Upper lobe of left lung (tissue), 6 donors: ENCODE results near the gene CLIC2. TPM values are rescaled to one million over a fixed set of nuclear protein-coding genes. Genes with fewer than 3 reads are reported as not detected.
A peak's percentile ranks its signal among the peaks of the same experiment; 100 is the strongest.

Experiments used
- ATAC-seq, 2 donors: fragments of 200-7000 bp; cut with Tn5 transposase; one replicate each; pipeline ENCODE4 v1.9.1; 2022; ENCODE audit warnings: mild to moderate bottlenecking in 2 of 2, moderate library complexity in 2 of 2; ENCODE audit not compliant: low FRiP score in 2 of 2
- DNase-seq, 2 donors: peaks; one replicate each; pipeline ENCODE4 v3.0.0-alpha.2; 2019 to 2020
- H3K27ac ChIP-seq, 4 donors: fragments of 200-600 bp; sonication (generic); one replicate each; pipeline ENCODE4 v1.5.1; 2016 to 2019
- H3K27me3 ChIP-seq, 4 donors: fragments of 200-600 bp; sonication (generic); one replicate each; pipeline ENCODE4 v1.5.1; 2017 to 2019
- H3K36me3 ChIP-seq, 4 donors: fragments of 200-600 bp; sonication (generic); one replicate each; pipeline ENCODE4 v1.5.1; 2016 to 2019
- H3K4me1 ChIP-seq, 4 donors: fragments of 200-600 bp; sonication (generic); one replicate each; pipeline ENCODE4 v1.5.1; 2018 to 2019
- H3K4me3 ChIP-seq, 4 donors: fragments of 200-600 bp; sonication (generic); one replicate each; pipeline ENCODE4 v1.5.1; 2017 to 2019; ENCODE audit warnings: mild to moderate bottlenecking in 2 of 4, moderate library complexity in 1 of 4
- H3K9me3 ChIP-seq, 4 donors: fragments of 200-600 bp; sonication (generic); one replicate each; pipeline ENCODE4 v1.5.1; 2018 to 2019
- EP300 ChIP-seq, 4 donors: sonication (generic); formaldehyde crosslinking; IDR thresholded peaks; one replicate each; pipeline ENCODE4 v1.5.1; 2017; ENCODE audit warnings: antibody characterized with exemption in 4 of 4, control low read depth in 2 of 4
- POLR2A ChIP-seq, 4 donors: fragments of 450-650 bp; IDR thresholded peaks; one replicate each; pipeline ENCODE4 v1.5.1; 2016 to 2017; ENCODE audit warnings: antibody characterized with exemption in 4 of 4, mild to moderate bottlenecking in 2 of 4
- POLR2AphosphoS5 ChIP-seq, 2 donors: sonication (generic); formaldehyde crosslinking; IDR thresholded peaks; one replicate each; pipeline ENCODE4 v1.5.1; 2017; ENCODE audit warnings: antibody characterized with exemption in 2 of 2
- WGBS, 2 donors: methylation state at CpG; one replicate each; pipeline ENCODE4 v1.1.5; 2017 to 2018; 5-methylcytosine and 5-hydroxymethylcytosine counted together
- total RNA-seq, 6 donors: library from RNA; depleted of rRNA in 4 of 6; stranded (reverse); fragments of >200 nt in 4 of 6; gene quantifications; one replicate each; pipeline versions ENCODE4 v1.1.0 to v1.2.1, GENCODE V29; 2016 to 2021
- TF ChIP-seq, protein P1 (sequence below), 6 experiments: fragments of 450-650 bp in 4 of 6; fragments of 200-600 bp in 2 of 6; sonication (generic) in 2 of 6; IDR thresholded peaks; one replicate each; pipeline ENCODE4 v1.5.1; 2016 to 2019; ENCODE audit warnings: antibody characterized with exemption in 6 of 6
- donor health status: DM: no; HTN: no; CAD: no; lungs with moderate emphysema.
- donor health status: DM: no; HTN: yes; CAD: no; lungs with severe emphysema.

CLIC2 gene
- total RNA-seq, 6 donors from 2014 or later: 16.8 to 75.2 (median 45.1) TPM

DNA sequence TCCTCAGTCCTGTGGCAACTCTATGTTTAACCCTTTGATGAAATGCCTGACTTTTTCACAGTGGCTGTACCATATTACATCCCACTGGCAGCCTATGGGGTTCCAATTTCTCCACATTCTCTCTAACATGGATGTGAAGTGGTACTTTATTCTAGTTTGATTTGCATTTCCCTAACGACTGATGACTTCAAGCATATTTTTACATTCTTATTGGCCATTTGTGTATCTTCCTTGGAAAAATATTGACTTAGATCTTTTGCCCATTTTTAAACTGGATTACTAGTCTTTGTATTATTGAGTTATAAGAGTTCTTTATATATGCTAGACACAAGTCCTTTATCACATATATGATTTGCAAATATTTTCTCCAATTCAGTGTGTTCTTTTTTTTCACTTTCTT, 68.0 kb downstream of the CLIC2 start:
- no peak overlapping the region for H3K4me3 ChIP-seq
- no peak for ATAC-seq
- H3K4me1 ChIP-seq: peaks cover 0 to 10% (median 0%) of the 10 kb centered on the region in 4 donors
- DNase-seq: no peak
- WGBS, 2 donors: 88 to 90% methylated on average over 1 of the region's 1 CpG
- peaks cover 0 to 3% (median 1%) of the 10 kb centered on the region in 4 donors for H3K9me3 ChIP-seq
- no peaks in the 10 kb centered on the region for H3K36me3 ChIP-seq
- H3K27me3 ChIP-seq: no peaks in the 10 kb centered on the region
- TF ChIP-seq, protein P1, sequence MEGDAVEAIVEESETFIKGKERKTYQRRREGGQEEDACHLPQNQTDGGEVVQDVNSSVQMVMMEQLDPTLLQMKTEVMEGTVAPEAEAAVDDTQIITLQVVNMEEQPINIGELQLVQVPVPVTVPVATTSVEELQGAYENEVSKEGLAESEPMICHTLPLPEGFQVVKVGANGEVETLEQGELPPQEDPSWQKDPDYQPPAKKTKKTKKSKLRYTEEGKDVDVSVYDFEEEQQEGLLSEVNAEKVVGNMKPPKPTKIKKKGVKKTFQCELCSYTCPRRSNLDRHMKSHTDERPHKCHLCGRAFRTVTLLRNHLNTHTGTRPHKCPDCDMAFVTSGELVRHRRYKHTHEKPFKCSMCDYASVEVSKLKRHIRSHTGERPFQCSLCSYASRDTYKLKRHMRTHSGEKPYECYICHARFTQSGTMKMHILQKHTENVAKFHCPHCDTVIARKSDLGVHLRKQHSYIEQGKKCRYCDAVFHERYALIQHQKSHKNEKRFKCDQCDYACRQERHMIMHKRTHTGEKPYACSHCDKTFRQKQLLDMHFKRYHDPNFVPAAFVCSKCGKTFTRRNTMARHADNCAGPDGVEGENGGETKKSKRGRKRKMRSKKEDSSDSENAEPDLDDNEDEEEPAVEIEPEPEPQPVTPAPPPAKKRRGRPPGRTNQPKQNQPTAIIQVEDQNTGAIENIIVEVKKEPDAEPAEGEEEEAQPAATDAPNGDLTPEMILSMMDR (IDR thresholded peaks at IDR 0.05): no peak
- TF ChIP-seq POLR2A (IDR thresholded peaks at IDR 0.05) (no peak), EP300 (IDR thresholded peaks at IDR 0.05) (no peak), POLR2AphosphoS5 (IDR thresholded peaks at IDR 0.05) (no peak)
- no peak overlapping the region for H3K27ac ChIP-seq

DNA sequence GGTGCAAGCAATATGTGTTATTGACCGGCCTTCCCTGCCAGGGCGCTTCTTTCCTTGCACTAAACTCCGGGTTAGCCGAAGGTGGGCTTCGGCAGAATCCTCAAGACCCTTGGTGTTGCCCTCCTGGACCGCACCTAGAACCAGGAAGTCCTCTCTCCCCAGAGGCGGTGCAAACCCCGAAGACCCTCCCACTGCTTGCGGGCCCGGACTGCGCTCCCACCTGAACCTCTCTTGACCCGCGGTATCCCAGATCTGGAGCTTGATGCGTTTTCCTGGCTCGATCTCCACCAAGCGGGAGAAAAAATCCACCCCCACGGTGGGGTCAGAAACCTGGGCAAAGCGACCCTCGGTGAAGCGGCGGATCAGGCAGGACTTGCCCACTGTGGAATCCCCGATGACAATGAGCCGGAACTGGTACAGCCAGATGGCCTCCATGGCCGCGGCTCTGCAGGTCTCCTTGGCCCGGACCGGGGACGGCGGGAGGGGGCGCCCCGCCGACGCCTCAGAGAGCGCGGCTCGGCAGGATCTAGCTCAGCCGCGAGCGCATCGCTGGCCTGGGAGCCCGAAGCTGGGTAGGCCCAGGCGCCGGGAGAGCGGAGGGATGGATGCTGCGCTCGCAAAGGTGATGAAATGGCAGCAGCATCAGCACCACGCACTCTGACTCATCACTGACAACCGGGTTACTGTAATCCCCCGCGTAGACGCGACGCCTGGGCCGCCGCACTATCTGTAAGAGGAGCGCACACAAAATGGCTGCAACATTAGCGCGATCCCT, 70.4 kb downstream of the CLIC2 start, which contains the start of gene RAB39B:
Gene RAB39B, minus strand, starts transcription at position 638 of the 775 bp plus-strand sequence. Its CDS starts 203 bp downstream, at position 435.
- Histone ChIP-seq H3K9me3 (no peaks in the 10 kb centered on the region), H3K27ac (peak within 1 kb of the TSS in 2 of 4 donors; percentile 49 to 59), H3K4me1 (peaks cover 0 to 10% (median 0%) of the 10 kb centered on the region in 4 donors), H3K4me3 (peak within 1 kb of the TSS in 3 of 4 donors; percentile 43 to 53 (median 48)), H3K27me3 (no peaks in the 10 kb centered on the region), H3K36me3 (no peaks in the 10 kb centered on the region)
- DNase-seq (peak; percentile 38 to 86), ATAC-seq (peak; percentile 69 to 86)
- 0 to 32% methylated on average over 8 to 56 of the region's 58 CpGs for WGBS, 2 donors
- TF ChIP-seq, protein P1 (IDR thresholded peaks at IDR 0.05): no peak
- no peak for TF ChIP-seq POLR2A (IDR thresholded peaks at IDR 0.05)
- no peak for TF ChIP-seq POLR2AphosphoS5 (IDR thresholded peaks at IDR 0.05)
- TF ChIP-seq EP300 (IDR thresholded peaks at IDR 0.05): no peak

DNA sequence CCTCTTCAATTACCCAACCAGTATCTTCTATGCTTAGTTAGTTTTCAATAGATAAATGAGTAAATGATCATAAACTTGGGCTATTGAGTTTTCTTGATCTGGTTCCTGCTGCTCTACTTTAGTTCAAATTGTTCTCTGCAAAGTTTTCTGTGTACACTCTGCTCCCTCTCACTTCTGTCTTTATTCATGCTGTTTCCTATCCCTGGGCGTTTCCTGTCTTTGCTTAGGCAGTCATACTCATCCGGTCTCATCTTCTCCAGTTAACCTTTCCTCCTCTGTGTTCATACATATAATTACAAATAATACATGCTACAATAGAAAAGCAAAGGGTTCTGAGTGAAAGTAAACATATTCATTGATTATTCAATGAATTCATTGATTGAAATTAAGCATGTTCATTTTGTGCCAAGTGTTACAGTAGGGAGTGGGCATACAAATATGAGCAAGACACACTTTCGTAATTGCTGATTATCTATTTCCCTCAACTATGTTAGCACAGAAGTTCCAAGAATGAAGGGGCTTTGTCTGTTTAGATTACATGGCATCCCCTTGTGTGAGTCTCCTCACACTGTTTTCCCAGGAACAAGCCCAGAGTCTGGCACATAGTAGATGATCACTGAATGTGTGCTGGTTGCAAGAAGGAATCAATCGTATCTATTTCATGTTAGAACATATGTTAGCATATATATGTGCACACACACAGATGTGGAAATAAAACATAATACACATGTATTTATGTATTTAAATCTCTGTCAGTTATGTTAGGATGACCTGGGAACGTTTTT, 71.3 kb downstream of the CLIC2 start:
- Histone ChIP-seq H3K4me3 (peak overlapping the region in 3 of 4 donors; percentile 43 to 53 (median 48)), H3K9me3 (no peaks in the 10 kb centered on the region), H3K4me1 (peaks cover 0 to 10% (median 0%) of the 10 kb centered on the region in 4 donors), H3K36me3 (no peaks in the 10 kb centered on the region), H3K27ac (peak overlapping the region in 1 of 4 donors; percentile 59), H3K27me3 (no peaks in the 10 kb centered on the region)
- TF ChIP-seq POLR2AphosphoS5 (IDR thresholded peaks at IDR 0.05) (no peak), POLR2A (IDR thresholded peaks at IDR 0.05) (no peak)
- ATAC-seq (no peak), DNase-seq (no peak)
- 36 to 41% methylated on average over 5 of the region's 5 CpGs for whole genome bisulfite sequencing, 2 donors

GRCh38 chrX:155259752-155260151, 74.7 kb downstream of the CLIC2 start:
- H3K27me3 ChIP-seq: no peaks in the 10 kb centered on the region
- 53 to 86% methylated on average over 3 of the region's 3 CpGs for WGBS, 2 donors
- TF ChIP-seq, protein P1 (IDR thresholded peaks at IDR 0.05): no peak
- no peak for TF ChIP-seq POLR2A (IDR thresholded peaks at IDR 0.05)
- no peak overlapping the region for H3K4me3 ChIP-seq
- ATAC-seq (no peak), DNase-seq (no peak)
- no peaks in the 10 kb centered on the region for H3K9me3 ChIP-seq
- peaks cover 0 to 10% (median 0%) of the 10 kb centered on the region in 4 donors for H3K4me1 ChIP-seq
- no peak overlapping the region for H3K27ac ChIP-seq
- H3K36me3 ChIP-seq: no peaks in the 10 kb centered on the region

DNA sequence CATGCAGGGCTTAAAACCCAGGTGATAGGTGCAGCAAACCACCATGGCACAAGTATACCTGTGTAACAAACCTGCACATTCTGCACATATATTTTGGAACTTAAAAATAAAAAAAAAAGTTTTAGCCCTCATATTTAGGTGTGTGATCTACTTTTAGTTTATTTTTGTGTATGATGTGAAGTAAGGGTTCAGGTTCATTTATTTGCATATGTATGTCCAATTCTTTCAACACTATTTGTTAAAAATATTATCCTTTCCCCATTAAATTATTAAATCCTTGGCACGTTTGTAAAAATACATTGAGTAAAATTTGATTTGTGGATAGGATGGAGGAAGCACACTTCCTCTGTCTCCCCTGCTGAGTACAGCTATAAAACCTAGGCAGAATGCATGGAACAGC, 83.0 kb downstream of the CLIC2 start:
- Histone ChIP-seq H3K4me1 (no peaks in the 10 kb centered on the region), H3K9me3 (no peaks in the 10 kb centered on the region), H3K36me3 (no peaks in the 10 kb centered on the region), H3K4me3 (no peak overlapping the region), H3K27me3 (no peaks in the 10 kb centered on the region), H3K27ac (no peak overlapping the region)
- ATAC-seq (no peak), DNase-seq (no peak)
- WGBS, 2 donors: 52 to 81% methylated on average over 1 of the region's 1 CpG
- TF ChIP-seq, protein P1 (IDR thresholded peaks at IDR 0.05): no peak
- TF ChIP-seq POLR2AphosphoS5 (IDR thresholded peaks at IDR 0.05) (no peak), POLR2A (IDR thresholded peaks at IDR 0.05) (no peak), EP300 (IDR thresholded peaks at IDR 0.05) (no peak)
